ENCODE data around the gene TMEM255B. TPM values are rescaled to one million over a fixed set of nuclear protein-coding genes. Genes with fewer than 3 reads are reported as not detected.

TMEM255B gene
- polyA plus RNA-seq, 3 donors: 5.1 to 7.5 (median 5.9) TPM

GRCh38 chr13:113753171-113753570, 5.9 kb upstream of the TMEM255B start:
- WGBS (ENCODE audit: insufficient coverage): 84% methylated on average over 9 of the region's 11 CpGs
- H3K4me2 ChIP-seq (replicated peaks; ENCODE audit: extremely low read depth, low read length, poor library complexity, severe bottlenecking): no peak overlapping the region
- no peaks in the 10 kb centered on the region for H3K27me3 ChIP-seq (ENCODE audit: control insufficient read depth in 2 of 2, insufficient read depth in 2 of 2, low read length in 2 of 2)
- no peak for TF ChIP-seq CTCF (IDR thresholded peaks at IDR 0.05)
- H3K4me3 ChIP-seq (replicated peaks in 1 of 3; ENCODE audit: low read depth in 2 of 3, low read length in 3 of 3): no peak overlapping the region
- peaks cover 0 to 17% (median 9%) of the 10 kb centered on the region in 7 donors for H3K9me3 Mint-ChIP-seq
- H3K9ac ChIP-seq (ENCODE audit: insufficient read depth, low read length, poor library complexity, severe bottlenecking): no peak overlapping the region
- H3K9me3 ChIP-seq (replicated peaks in 1 of 2; ENCODE audit: control insufficient read depth in 1 of 2, insufficient read depth in 1 of 2, low read length in 2 of 2): peaks cover 8 to 18% of the 10 kb centered on the region in 2 donors
- H3K27ac Mint-ChIP-seq: no peak overlapping the region
- H3K4me1 ChIP-seq (ENCODE audit: control insufficient read depth in 1 of 2, insufficient read depth in 2 of 2, low read length in 2 of 2): peaks cover 7 to 14% of the 10 kb centered on the region in 2 donors
- no peaks in the 10 kb centered on the region for H4K20me1 ChIP-seq (ENCODE audit: insufficient read depth, low read length)
- H3K79me2 ChIP-seq (ENCODE audit: insufficient read depth, low read length): no peaks in the 10 kb centered on the region
- peaks cover 12% of the 10 kb centered on the region for H3K4me1 Mint-ChIP-seq
- intact Hi-C loops (cut with micrococcal nuclease): no loop called here
- H2AFZ ChIP-seq (ENCODE audit: insufficient read depth, low read depth, low read length, poor library complexity, severe bottlenecking): no peak overlapping the region
- no peak for DNase-seq
- H3K27ac ChIP-seq (ENCODE audit: low read depth in 1 of 2, low read length in 2 of 2): no peak overlapping the region
- peaks cover 2 to 21% (median 13%) of the 10 kb centered on the region in 3 donors for H3K27me3 Mint-ChIP-seq (ENCODE audit: low read depth in 3 of 3)
- H3K36me3 ChIP-seq (replicated peaks in 1 of 2; ENCODE audit: control insufficient read depth in 1 of 2, insufficient read depth in 2 of 2, low read length in 2 of 2): no peaks in the 10 kb centered on the region
- no peak overlapping the region for H3K4me3 Mint-ChIP-seq
- H3K36me3 Mint-ChIP-seq: peaks cover 0 to 1% of the 10 kb centered on the region in 2 donors

- no peak overlapping the region for H2AFZ ChIP-seq (ENCODE audit: insufficient read depth, low read depth, low read length, poor library complexity, severe bottlenecking)
- no peaks in the 10 kb centered on the region for H3K36me3 ChIP-seq (replicated peaks in 1 of 2; ENCODE audit: control insufficient read depth in 1 of 2, insufficient read depth in 2 of 2, low read length in 2 of 2)
- DNase-seq: no peak
- no peak overlapping the region for H3K27ac ChIP-seq (ENCODE audit: low read depth in 1 of 2, low read length in 2 of 2)
- intact Hi-C loops (cut with micrococcal nuclease): no loop called here
- no peaks in the 10 kb centered on the region for H4K20me1 ChIP-seq (ENCODE audit: insufficient read depth, low read length)
- H3K4me3 Mint-ChIP-seq: peak overlapping the region in 1 of 2 donors; percentile 32
- H3K4me2 ChIP-seq (replicated peaks; ENCODE audit: extremely low read depth, low read length, poor library complexity, severe bottlenecking): no peak overlapping the region
- peaks cover 0 to 17% (median 9%) of the 10 kb centered on the region in 7 donors for H3K9me3 Mint-ChIP-seq
- peaks cover 8 to 18% of the 10 kb centered on the region in 2 donors for H3K9me3 ChIP-seq (replicated peaks in 1 of 2; ENCODE audit: control insufficient read depth in 1 of 2, insufficient read depth in 1 of 2, low read length in 2 of 2)
- peaks cover 16% of the 10 kb centered on the region for H3K4me1 Mint-ChIP-seq
- peaks cover 14 to 24% of the 10 kb centered on the region in 2 donors for H3K4me1 ChIP-seq (ENCODE audit: control insufficient read depth in 1 of 2, insufficient read depth in 2 of 2, low read length in 2 of 2)
- no peak overlapping the region for H3K4me3 ChIP-seq (replicated peaks in 1 of 3; ENCODE audit: low read depth in 2 of 3, low read length in 3 of 3)
- H3K27me3 ChIP-seq (ENCODE audit: control insufficient read depth in 2 of 2, insufficient read depth in 2 of 2, low read length in 2 of 2): no peaks in the 10 kb centered on the region
- no peak for TF ChIP-seq CTCF (IDR thresholded peaks at IDR 0.05)
- no peak overlapping the region for H3K9ac ChIP-seq (ENCODE audit: insufficient read depth, low read length, poor library complexity, severe bottlenecking)
- 71% methylated on average over 4 of the region's 7 CpGs for WGBS (ENCODE audit: insufficient coverage)
- H3K27ac Mint-ChIP-seq: no peak overlapping the region
- peaks cover 2 to 22% (median 13%) of the 10 kb centered on the region in 3 donors for H3K27me3 Mint-ChIP-seq (ENCODE audit: low read depth in 3 of 3)
- H3K36me3 Mint-ChIP-seq: peaks cover 0 to 1% of the 10 kb centered on the region in 2 donors
- H3K79me2 ChIP-seq (ENCODE audit: insufficient read depth, low read length): no peaks in the 10 kb centered on the region
These were observed 4.8 kb upstream of the TMEM255B start for GRCh38 chr13:113754242-113754641.

Data from CD14-positive monocyte (primary cell).